DOHH2 (cell line): ENCODE data around the gene SGCD.

Source experiments
- EZH2phosphoT487 ChIP-seq: fragments of 200-600 bp; sonication (generic); IDR thresholded peaks from 2 replicates; pipeline ENCODE4 v1.6.1; 2017; ENCODE audit warnings: borderline replicate concordance, mild to moderate bottlenecking, antibody characterized with exemption, low read length, moderate library complexity, mixed read lengths
- TF ChIP-seq, protein P1 (sequence below): fragments of 200-600 bp; sonication (generic); IDR thresholded peaks from one replicate; pipeline ENCODE4 v1.5.1; 2014; ENCODE audit warnings: antibody characterized with exemption, mild to moderate bottlenecking, low read depth, low read length; ENCODE audit not compliant: poor library complexity, severe bottlenecking

DNA sequence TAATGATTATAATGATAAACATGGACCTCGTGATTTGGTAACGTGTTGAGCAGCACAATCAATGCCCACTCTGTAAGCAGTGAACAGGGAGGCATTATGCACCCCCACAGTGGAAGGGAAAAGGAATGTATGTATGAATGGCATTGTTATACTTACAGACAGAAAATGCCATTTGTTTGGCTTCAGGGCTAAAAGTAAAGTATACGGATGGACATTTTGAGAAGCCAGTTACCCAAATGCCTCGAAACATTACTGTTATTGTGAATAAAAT lies 262.9 kb downstream of the SGCD start:
- TF ChIP-seq, protein P1, sequence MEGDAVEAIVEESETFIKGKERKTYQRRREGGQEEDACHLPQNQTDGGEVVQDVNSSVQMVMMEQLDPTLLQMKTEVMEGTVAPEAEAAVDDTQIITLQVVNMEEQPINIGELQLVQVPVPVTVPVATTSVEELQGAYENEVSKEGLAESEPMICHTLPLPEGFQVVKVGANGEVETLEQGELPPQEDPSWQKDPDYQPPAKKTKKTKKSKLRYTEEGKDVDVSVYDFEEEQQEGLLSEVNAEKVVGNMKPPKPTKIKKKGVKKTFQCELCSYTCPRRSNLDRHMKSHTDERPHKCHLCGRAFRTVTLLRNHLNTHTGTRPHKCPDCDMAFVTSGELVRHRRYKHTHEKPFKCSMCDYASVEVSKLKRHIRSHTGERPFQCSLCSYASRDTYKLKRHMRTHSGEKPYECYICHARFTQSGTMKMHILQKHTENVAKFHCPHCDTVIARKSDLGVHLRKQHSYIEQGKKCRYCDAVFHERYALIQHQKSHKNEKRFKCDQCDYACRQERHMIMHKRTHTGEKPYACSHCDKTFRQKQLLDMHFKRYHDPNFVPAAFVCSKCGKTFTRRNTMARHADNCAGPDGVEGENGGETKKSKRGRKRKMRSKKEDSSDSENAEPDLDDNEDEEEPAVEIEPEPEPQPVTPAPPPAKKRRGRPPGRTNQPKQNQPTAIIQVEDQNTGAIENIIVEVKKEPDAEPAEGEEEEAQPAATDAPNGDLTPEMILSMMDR, result no peak
- TF ChIP-seq EZH2phosphoT487, result no peak
